Mucosa of stomach (tissue), 1 donor: ENCODE data around the gene PDE9A.

ENCODE experiments used
- H3K27me3 ChIP-seq: one replicate; pipeline ENCODE4 v1.7.0; 2013; ENCODE audit warnings: mild to moderate bottlenecking, low read length; ENCODE audit not compliant: control insufficient read depth, insufficient read depth
- H3K36me3 ChIP-seq: one replicate; pipeline ENCODE4 v1.7.0; 2013; ENCODE audit warnings: low read length; ENCODE audit not compliant: control insufficient read depth, insufficient read depth
- H3K4me1 ChIP-seq: one replicate; pipeline ENCODE4 v1.7.0; 2013; ENCODE audit warnings: mild to moderate bottlenecking, low read length; ENCODE audit not compliant: control insufficient read depth, insufficient read depth
- H3K4me3 ChIP-seq: one replicate; pipeline ENCODE4 v1.7.0; 2013; ENCODE audit warnings: low read length
- H3K9ac ChIP-seq: one replicate; pipeline ENCODE4 v1.7.0; 2013; ENCODE audit warnings: mild to moderate bottlenecking, low read length, moderate library complexity
- H3K9me3 ChIP-seq: one replicate; pipeline ENCODE4 v1.7.0; 2013; ENCODE audit warnings: mild to moderate bottlenecking, low read length, moderate library complexity; ENCODE audit not compliant: control insufficient read depth
- donor health status: Pancreatic carcinoma.

PDE9A gene

DNA sequence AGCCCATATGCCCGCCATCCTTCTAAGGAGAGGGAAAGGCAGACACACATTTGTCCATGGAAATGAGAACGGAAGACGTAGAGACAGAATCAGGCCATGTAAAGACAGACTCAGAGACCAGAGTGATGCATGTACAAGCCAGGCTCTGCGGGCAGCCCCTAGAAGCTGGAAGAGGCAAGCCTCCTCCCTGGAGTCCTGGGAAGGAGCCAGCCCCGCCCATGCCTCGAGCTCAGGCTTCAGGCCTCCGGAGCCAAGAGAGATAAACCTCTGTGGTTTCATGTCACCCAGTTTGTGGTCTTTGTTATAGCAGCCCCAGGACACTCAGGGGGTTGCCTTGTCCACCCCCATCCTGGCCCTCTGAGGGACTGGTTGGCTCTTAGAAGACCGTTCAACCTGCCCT is 11.6 kb downstream of the PDE9A start:
- H3K36me3 ChIP-seq = no peaks in the 10 kb centered on the region
- no peaks in the 10 kb centered on the region for H3K9me3 ChIP-seq
- no peaks in the 10 kb centered on the region for H3K4me1 ChIP-seq
- no peak overlapping the region for H3K9ac ChIP-seq
- no peaks in the 10 kb centered on the region for H3K27me3 ChIP-seq
- no peak overlapping the region for H3K4me3 ChIP-seq

- Histone ChIP-seq H3K4me3 (no peak overlapping the region), H3K9ac (no peak overlapping the region), H3K9me3 (no peaks in the 10 kb centered on the region), H3K4me1 (no peaks in the 10 kb centered on the region), H3K36me3 (no peaks in the 10 kb centered on the region), H3K27me3 (no peaks in the 10 kb centered on the region)
Observed at GRCh38 chr21:42665484-42665883, 12.1 kb downstream of the PDE9A start.

- Histone ChIP-seq H3K27me3 (no peaks in the 10 kb centered on the region), H3K36me3 (no peaks in the 10 kb centered on the region), H3K4me3 (no peak overlapping the region), H3K4me1 (no peaks in the 10 kb centered on the region), H3K9ac (no peak overlapping the region), H3K9me3 (no peaks in the 10 kb centered on the region)
Observed at GRCh38 chr21:42666023-42666747, 12.8 kb downstream of the PDE9A start.

GRCh38 chr21:42666925-42667324 is 13.5 kb downstream of the PDE9A start:
- H3K9me3 ChIP-seq = no peaks in the 10 kb centered on the region
- H3K27me3 ChIP-seq = no peaks in the 10 kb centered on the region
- no peaks in the 10 kb centered on the region for H3K36me3 ChIP-seq
- H3K4me3 ChIP-seq = no peak overlapping the region
- no peaks in the 10 kb centered on the region for H3K4me1 ChIP-seq
- H3K9ac ChIP-seq = no peak overlapping the region

GRCh38 chr21:42668298-42668992 is 15.0 kb downstream of the PDE9A start:
- Histone ChIP-seq H3K9me3 (no peaks in the 10 kb centered on the region), H3K27me3 (no peaks in the 10 kb centered on the region), H3K36me3 (no peaks in the 10 kb centered on the region), H3K4me1 (no peaks in the 10 kb centered on the region), H3K4me3 (no peak overlapping the region), H3K9ac (no peak overlapping the region)

DNA sequence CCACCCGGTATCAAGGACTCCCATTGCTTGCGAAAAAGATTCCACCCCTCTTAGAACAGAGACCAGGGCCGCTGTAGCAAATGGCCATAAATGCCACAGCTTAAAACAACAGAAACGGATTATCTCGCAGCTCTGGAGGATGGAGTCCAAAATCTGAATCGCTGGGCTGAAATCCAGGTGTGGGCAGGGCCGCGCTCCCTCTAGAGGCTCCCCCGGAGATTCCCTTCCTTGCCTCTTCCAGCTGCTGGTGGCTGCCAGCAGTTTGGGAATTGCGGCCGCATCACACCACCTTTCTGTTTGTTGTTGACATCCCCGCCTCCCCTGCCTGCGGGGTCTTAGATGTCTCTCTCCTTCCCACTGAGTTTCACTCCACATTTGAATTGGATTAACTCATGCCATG is 15.6 kb downstream of the PDE9A start:
- Histone ChIP-seq H3K27me3 (no peaks in the 10 kb centered on the region), H3K9ac (no peak overlapping the region), H3K9me3 (no peaks in the 10 kb centered on the region), H3K36me3 (no peaks in the 10 kb centered on the region), H3K4me3 (no peak overlapping the region), H3K4me1 (no peaks in the 10 kb centered on the region)

DNA sequence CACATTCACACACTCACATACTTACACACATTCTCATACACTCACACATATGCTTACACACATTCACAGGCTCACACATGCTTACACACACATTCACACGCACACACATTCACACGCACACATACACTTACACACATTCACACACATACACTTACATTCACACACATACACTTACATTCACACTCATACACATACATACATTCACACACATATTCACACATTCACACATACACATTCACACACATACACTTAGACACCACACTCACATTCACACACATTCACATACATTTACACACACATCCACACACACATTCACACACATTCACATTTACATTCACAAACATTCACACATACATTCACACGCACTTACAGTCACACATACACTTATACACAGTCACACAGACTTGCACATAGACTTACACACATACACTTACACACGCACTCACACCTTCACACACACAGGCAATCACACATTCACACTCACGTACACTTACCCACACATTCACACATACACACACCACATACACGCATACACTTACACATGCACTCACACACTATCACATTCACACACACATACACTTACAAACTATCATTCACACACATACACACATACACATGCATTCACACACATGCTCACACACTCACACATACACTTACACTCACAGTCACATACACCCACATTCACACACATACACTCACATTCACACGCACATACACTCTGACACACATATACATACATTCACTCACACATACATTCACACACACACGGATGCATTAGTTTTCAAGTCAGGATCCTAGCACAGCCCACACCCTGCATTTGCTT is 16.8 kb downstream of the PDE9A start:
- H3K4me1 ChIP-seq = no peaks in the 10 kb centered on the region
- H3K9ac ChIP-seq = no peak overlapping the region
- no peaks in the 10 kb centered on the region for H3K27me3 ChIP-seq
- no peak overlapping the region for H3K4me3 ChIP-seq
- no peaks in the 10 kb centered on the region for H3K9me3 ChIP-seq
- H3K36me3 ChIP-seq = no peaks in the 10 kb centered on the region

DNA sequence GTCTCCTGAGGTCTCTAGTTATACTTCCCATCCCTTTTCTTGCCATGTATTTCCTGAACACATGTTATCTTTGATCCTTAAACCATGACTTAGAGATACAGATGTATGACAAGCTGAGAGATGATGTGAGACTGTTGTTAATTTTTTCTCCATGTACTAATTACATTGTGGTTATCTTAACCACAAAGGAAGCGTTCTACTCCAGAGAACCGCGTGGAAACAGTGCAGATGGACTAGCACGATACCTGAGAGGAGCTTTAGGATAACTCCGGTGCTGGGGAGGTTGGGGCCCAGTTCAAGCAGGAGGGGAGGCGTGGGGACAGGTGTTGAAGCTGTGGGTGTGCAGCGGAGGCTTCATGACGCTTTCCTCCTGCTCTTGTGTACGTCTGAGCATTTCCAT is 17.5 kb downstream of the PDE9A start:
- H3K9me3 ChIP-seq = no peaks in the 10 kb centered on the region
- H3K4me1 ChIP-seq = no peaks in the 10 kb centered on the region
- no peaks in the 10 kb centered on the region for H3K36me3 ChIP-seq
- H3K9ac ChIP-seq = no peak overlapping the region
- no peaks in the 10 kb centered on the region for H3K27me3 ChIP-seq
- no peak overlapping the region for H3K4me3 ChIP-seq

DNA sequence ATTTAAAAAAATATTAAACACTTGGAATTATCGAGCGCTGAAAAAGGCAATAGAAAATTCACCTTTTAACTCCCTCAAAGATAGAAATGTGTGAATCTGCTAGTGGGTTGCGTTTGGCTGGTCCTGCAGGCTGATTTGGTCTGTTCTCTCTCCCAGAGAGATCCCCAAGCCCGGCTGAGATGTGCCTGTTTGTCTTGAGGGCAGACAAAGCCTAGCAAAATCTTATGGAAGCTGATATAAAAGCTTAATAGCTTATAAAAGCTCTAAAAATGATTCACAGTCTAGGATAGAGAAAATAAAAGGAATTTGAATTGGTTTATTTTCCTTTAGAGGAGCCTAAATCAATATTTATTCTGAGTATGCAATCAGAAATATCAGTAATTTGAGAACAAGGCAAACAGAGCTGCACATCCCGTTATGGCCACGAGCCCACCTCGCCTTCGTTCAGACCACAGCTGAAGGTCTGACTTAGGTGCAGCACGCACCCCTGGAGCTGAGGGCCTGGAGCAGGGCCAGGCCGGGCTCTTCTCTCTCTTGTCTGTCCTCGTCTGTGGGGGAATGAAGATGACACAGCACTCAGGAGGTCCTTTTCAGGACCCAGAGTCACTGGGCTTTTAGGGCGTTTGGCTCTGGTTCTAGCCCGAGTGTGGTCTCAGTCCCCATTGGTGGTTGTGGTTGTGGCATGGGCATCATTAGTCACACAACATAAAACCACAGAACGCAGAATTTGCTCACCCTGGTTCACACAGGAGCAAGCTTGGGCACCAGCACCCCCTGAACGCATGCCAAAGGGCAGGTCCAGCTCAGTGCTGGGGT is 18.6 kb downstream of the PDE9A start:
- H3K36me3 ChIP-seq = no peaks in the 10 kb centered on the region
- no peaks in the 10 kb centered on the region for H3K27me3 ChIP-seq
- no peaks in the 10 kb centered on the region for H3K4me1 ChIP-seq
- no peaks in the 10 kb centered on the region for H3K9me3 ChIP-seq
- H3K9ac ChIP-seq = no peak overlapping the region
- H3K4me3 ChIP-seq = no peak overlapping the region

GRCh38 chr21:42672699-42673458 is 19.5 kb downstream of the PDE9A start:
- Histone ChIP-seq H3K4me1 (no peaks in the 10 kb centered on the region), H3K9ac (no peak overlapping the region), H3K4me3 (no peak overlapping the region), H3K27me3 (no peaks in the 10 kb centered on the region), H3K36me3 (no peaks in the 10 kb centered on the region), H3K9me3 (no peaks in the 10 kb centered on the region)

- H3K27me3 ChIP-seq = no peaks in the 10 kb centered on the region
- no peaks in the 10 kb centered on the region for H3K9me3 ChIP-seq
- H3K4me3 ChIP-seq = no peak overlapping the region
- no peak overlapping the region for H3K9ac ChIP-seq
- H3K36me3 ChIP-seq = no peaks in the 10 kb centered on the region
- H3K4me1 ChIP-seq = no peaks in the 10 kb centered on the region
Observed at GRCh38 chr21:42673633-42674328, 20.4 kb downstream of the PDE9A start.
